Lower leg skin (tissue), 4 donors: Measurements from ENCODE around the gene CCDC102B. TPM values are rescaled to one million over a fixed set of nuclear protein-coding genes. Genes with fewer than 3 reads are reported as not detected.
"Not testable (repeated sequence)": the region's sequence is repeated elsewhere in the genome, so short reads cannot be mapped to it uniquely, and the experiment has no call there.

Source experiments
- DNase-seq, 2 donors: peaks; one replicate each; pipeline ENCODE4 v3.0.0-alpha.2; 2019; ENCODE audit warnings: low spot score in 2 of 2
- H3K4me3 ChIP-seq: fragments of 200-600 bp; sonication (generic); 2 replicates; pipeline ENCODE4 v1.5.1; 2017; ENCODE audit warnings: mild to moderate bottlenecking, low read depth; ENCODE audit not compliant: poor library complexity, severe bottlenecking
- POLR2A ChIP-seq, 2 donors: fragments of 450-650 bp; IDR thresholded peaks; one replicate each; pipeline ENCODE4 v1.6.1; 2016 to 2017; ENCODE audit warnings: antibody characterized with exemption in 2 of 2, mild to moderate bottlenecking in 1 of 2, moderate library complexity in 1 of 2
- WGBS, 2 donors: methylation state at CpG; one replicate each; pipeline ENCODE4 v1.1.5; 2018; 5-methylcytosine and 5-hydroxymethylcytosine counted together
- intact Hi-C: fragments of 100-400 bp; cut with DNase I; formaldehyde crosslinking; loops from one replicate; pipeline ENCODE4 v1.15.0; 2023; ENCODE audit warnings: low total_unique reads
- total RNA-seq, 4 donors: library from RNA; depleted of rRNA; stranded (reverse); fragments of >200 nt; gene quantifications; one replicate each; pipeline ENCODE4 v1.1.0, GENCODE V29; 2016
- TF ChIP-seq, protein P1 (sequence below), 3 donors: fragments of 450-650 bp; IDR thresholded peaks; one replicate each; pipeline ENCODE4 v1.5.1; 2016; ENCODE audit warnings: antibody characterized with exemption in 3 of 3, mild to moderate bottlenecking in 3 of 3, moderate library complexity in 2 of 3

The CCDC102B gene
- total RNA-seq, 4 donors from 2014 or later = 0.72 to 2.1 (median 1.5) TPM

DNA sequence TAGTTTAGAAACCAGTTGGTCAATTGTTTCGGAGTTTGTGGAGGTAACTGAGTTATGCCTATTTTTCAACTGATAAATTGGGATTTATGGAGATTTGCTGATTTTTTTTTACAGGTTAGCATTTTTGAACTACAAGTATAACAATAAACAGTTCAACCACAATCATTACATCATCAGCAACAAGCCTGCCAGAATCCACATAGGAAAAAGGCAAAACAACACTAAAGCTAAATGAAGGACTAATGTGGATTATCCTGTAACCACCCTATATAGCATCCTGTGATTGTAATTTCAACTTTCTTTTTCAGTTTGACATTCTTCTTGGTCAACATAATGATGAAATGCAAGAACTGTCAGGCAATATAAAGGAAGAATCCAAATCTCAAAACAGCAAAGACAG is 76.5 kb downstream of the CCDC102B start:
- intact Hi-C loops = no loop called here
- no peak for DNase-seq
- no peak overlapping the region for H3K4me3 ChIP-seq
- TF ChIP-seq POLR2A (IDR thresholded peaks at IDR 0.05) = no peak
- TF ChIP-seq, protein P1, sequence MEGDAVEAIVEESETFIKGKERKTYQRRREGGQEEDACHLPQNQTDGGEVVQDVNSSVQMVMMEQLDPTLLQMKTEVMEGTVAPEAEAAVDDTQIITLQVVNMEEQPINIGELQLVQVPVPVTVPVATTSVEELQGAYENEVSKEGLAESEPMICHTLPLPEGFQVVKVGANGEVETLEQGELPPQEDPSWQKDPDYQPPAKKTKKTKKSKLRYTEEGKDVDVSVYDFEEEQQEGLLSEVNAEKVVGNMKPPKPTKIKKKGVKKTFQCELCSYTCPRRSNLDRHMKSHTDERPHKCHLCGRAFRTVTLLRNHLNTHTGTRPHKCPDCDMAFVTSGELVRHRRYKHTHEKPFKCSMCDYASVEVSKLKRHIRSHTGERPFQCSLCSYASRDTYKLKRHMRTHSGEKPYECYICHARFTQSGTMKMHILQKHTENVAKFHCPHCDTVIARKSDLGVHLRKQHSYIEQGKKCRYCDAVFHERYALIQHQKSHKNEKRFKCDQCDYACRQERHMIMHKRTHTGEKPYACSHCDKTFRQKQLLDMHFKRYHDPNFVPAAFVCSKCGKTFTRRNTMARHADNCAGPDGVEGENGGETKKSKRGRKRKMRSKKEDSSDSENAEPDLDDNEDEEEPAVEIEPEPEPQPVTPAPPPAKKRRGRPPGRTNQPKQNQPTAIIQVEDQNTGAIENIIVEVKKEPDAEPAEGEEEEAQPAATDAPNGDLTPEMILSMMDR (IDR thresholded peaks at IDR 0.05) = no peak
- WGBS, 2 donors = 91 to 95% methylated on average over 1 of the region's 1 CpG

DNA sequence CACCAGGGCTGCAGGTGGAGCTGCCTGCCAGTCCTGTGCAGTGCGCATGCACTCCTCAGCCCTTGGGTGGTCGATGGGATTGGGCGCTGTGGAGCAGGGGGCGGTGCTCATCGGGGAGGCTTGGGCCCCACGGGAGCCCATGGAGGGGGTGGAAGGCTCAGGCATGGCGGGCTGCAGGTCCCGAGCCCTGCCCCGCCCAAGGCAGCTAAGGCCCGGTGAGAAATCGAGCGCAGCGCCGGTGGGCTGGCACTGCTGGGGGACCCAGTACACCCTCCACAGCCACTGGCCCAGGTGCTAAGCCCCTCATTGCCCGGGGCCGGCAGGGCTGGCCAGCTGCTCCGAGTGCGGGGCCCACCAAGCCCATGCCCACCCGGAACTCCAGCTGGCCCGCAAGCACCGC is 82.1 kb downstream of the CCDC102B start:
- DNase-seq, intact Hi-C loops, H3K4me3 ChIP-seq: not testable (repeated sequence)
- 94 to 98% methylated on average over 13 to 20 of the region's 21 CpGs for WGBS, 2 donors

DNA sequence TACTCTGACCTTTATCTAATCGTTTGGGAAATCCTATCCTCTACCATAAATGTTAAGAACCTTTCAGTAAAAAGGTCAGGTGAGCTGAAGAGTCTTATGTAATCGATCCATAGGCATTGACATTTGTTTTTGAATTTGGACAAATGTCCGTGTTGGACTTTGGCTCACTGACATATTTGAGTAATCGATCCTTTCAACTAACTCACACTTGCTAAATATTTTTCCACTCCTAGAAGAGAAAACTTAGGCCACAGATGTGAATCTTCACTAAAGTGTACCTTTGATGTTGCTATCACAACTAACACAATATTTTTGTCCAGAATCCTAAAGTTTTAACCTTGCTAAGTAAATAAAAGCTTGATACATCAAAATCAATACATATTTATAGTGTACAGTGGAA is 89.5 kb downstream of the CCDC102B start:
- 86 to 89% methylated on average over 4 of the region's 4 CpGs for WGBS, 2 donors

DNA sequence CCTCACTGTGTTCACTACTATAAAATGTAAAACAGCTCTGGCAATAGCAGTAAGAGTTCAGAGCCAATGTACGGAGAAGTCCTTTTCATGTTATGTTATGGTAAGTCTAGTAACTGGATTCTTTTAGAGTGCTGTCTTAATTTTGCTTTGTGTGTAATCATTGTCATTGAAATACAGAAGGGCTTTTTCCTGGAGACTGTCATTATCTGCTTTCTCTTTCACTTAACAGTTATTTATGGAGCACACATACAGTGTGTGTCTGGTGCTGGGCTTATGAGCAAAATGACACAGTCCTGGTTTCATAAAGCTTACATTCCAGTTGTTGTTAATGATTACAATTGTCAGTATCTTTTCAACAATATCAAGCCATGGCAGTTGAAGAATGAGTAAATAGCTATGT is 95.5 kb downstream of the CCDC102B start:
- TF ChIP-seq, protein P1 (IDR thresholded peaks at IDR 0.05) = no peak
- no peak for TF ChIP-seq POLR2A (IDR thresholded peaks at IDR 0.05)

More for the DNA sequence above, 89.5 kb downstream of the CCDC102B start:
- TF ChIP-seq POLR2A (IDR thresholded peaks at IDR 0.05) = no peak
- TF ChIP-seq, protein P1 (IDR thresholded peaks at IDR 0.05) = no peak
- intact Hi-C loops = no loop called here
- no peak for DNase-seq
- H3K4me3 ChIP-seq = no peak overlapping the region

DNA sequence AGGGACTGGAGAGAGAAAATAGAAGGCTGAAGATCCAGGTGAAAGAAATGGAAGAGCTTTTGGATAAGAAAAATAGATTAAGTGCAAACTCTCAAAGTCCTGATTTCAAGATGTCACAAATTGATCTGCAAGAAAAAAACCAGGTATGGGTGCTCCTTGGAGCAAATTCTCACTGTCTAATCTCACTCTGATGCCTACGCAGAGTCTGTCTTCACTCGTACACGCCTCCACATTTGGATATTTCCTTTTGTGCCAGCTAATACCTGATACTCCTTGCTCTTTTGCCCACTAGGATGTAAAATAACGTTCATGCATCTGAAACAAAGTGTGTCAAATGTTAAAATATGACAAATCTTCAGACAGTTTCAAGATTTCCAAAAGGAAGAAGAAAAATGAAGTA is 99.4 kb downstream of the CCDC102B start:
- intact Hi-C loops = no loop called here
- WGBS, 2 donors = 73 to 78% methylated on average over 4 of the region's 4 CpGs
- H3K4me3 ChIP-seq = no peak overlapping the region
- DNase-seq = no peak
- TF ChIP-seq POLR2A (IDR thresholded peaks at IDR 0.05) = no peak
- TF ChIP-seq, protein P1 (IDR thresholded peaks at IDR 0.05) = no peak

More for the DNA sequence above, 95.5 kb downstream of the CCDC102B start:
- no peak overlapping the region for H3K4me3 ChIP-seq
- 84 to 87% methylated on average over 1 of the region's 1 CpG for WGBS, 2 donors
- intact Hi-C loops = no loop called here
- DNase-seq = no peak

DNA sequence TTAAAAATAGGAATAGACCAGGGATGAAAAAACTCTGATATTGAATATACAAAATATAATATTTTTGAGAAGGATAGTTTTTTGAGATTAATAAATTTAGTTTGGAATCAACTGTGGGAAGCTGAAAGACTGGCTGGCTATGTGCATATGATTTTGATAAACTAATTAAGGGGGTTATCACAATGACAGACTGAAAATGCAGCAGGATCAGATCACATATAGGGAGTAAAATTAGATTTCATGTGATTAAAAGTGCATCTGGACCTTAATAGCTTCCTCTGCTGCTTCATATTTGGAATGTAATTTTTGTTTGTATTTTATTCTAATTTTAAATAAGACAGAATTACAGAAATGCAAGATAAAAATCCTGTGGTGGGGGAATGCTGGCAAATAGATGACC is 111.7 kb downstream of the CCDC102B start:
- no peak for DNase-seq
- H3K4me3 ChIP-seq = no peak overlapping the region
- TF ChIP-seq POLR2A (IDR thresholded peaks at IDR 0.05) = no peak
- TF ChIP-seq, protein P1 (IDR thresholded peaks at IDR 0.05) = no peak
- intact Hi-C loops = no loop called here
